Nephron progenitor cell (in vitro differentiated cells): ENCODE data around the gene ONECUT1.

ENCODE experiments used
- DNase-seq: peaks from one replicate; pipeline ENCODE4 v3.0.0; 2021
- H3K27ac Mint-ChIP-seq: 2 replicates; pipeline ENCODE4 v1.8.0; 2021; ENCODE audit warnings: mild to moderate bottlenecking, moderate library complexity, mixed read lengths
- H3K27me3 Mint-ChIP-seq: 2 replicates; pipeline ENCODE4 v1.8.0; 2021; ENCODE audit warnings: mild to moderate bottlenecking, low read depth, mixed read lengths; ENCODE audit not compliant: poor library complexity
- H3K36me3 Mint-ChIP-seq: 2 replicates; pipeline ENCODE4 v1.8.0; 2021; ENCODE audit warnings: low read depth, mixed read lengths
- H3K4me1 Mint-ChIP-seq: 2 replicates; pipeline ENCODE4 v1.8.0; 2021; ENCODE audit warnings: mixed read lengths
- H3K4me3 Mint-ChIP-seq: 2 replicates; pipeline ENCODE4 v1.8.0; 2021; ENCODE audit warnings: mild to moderate bottlenecking, moderate library complexity, mixed read lengths
- H3K9me3 Mint-ChIP-seq: 2 replicates; pipeline ENCODE4 v1.8.0; 2021; ENCODE audit warnings: mild to moderate bottlenecking, moderate library complexity, mixed read lengths
- TF ChIP-seq, protein P1 (sequence below): fragments of 200-600 bp; sonication (generic); IDR thresholded peaks from 2 replicates; pipeline ENCODE4 v1.5.0; 2021; ENCODE audit warnings: antibody characterized with exemption

Gene ONECUT1

DNA sequence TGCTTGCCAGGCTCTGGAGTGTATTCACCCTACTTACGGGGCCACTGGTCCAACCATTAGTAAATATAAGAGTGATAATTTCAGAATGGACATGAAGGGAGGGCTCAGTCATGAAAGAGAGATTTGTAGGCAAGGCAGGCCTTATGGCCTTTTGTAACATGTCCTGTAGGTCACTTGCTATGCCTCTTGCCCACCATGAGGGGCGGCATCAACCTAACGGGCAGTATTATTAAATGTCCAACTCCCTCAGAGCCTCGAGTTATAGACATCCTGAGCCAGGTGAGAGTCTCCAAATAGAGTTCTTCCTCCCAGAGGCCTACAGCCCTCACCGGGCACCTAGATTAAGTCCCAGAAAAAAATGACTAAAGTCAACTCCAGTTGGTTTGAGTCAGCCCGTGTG, 30.2 kb downstream of the ONECUT1 start:
- Mint-ChIP-seq H3K36me3 (no peaks in the 10 kb centered on the region), H3K4me1 (peaks cover under 1% of the 10 kb centered on the region), H3K27me3 (peaks cover 11% of the 10 kb centered on the region), H3K27ac (no peak overlapping the region), H3K4me3 (no peak overlapping the region), H3K9me3 (no peaks in the 10 kb centered on the region)
- TF ChIP-seq, protein P1, sequence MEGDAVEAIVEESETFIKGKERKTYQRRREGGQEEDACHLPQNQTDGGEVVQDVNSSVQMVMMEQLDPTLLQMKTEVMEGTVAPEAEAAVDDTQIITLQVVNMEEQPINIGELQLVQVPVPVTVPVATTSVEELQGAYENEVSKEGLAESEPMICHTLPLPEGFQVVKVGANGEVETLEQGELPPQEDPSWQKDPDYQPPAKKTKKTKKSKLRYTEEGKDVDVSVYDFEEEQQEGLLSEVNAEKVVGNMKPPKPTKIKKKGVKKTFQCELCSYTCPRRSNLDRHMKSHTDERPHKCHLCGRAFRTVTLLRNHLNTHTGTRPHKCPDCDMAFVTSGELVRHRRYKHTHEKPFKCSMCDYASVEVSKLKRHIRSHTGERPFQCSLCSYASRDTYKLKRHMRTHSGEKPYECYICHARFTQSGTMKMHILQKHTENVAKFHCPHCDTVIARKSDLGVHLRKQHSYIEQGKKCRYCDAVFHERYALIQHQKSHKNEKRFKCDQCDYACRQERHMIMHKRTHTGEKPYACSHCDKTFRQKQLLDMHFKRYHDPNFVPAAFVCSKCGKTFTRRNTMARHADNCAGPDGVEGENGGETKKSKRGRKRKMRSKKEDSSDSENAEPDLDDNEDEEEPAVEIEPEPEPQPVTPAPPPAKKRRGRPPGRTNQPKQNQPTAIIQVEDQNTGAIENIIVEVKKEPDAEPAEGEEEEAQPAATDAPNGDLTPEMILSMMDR, result no peak
- no peak for DNase-seq

- Mint-ChIP-seq H3K9me3 (no peaks in the 10 kb centered on the region), H3K36me3 (no peaks in the 10 kb centered on the region), H3K27ac (no peak overlapping the region), H3K27me3 (peaks cover 9% of the 10 kb centered on the region), H3K4me1 (no peaks in the 10 kb centered on the region), H3K4me3 (no peak overlapping the region)
- no peak for DNase-seq
- TF ChIP-seq, protein P1, result no peak
These were observed 32.6 kb downstream of the ONECUT1 start for GRCh38 chr15:52757496-52757895.

GRCh38 chr15:52751522-52751921, 38.6 kb downstream of the ONECUT1 start:
- TF ChIP-seq, protein P1, result no peak
- no peaks in the 10 kb centered on the region for H3K36me3 Mint-ChIP-seq
- H3K4me1 Mint-ChIP-seq, result no peaks in the 10 kb centered on the region
- H3K4me3 Mint-ChIP-seq, result no peak overlapping the region
- DNase-seq, result no peak
- peaks cover 7% of the 10 kb centered on the region for H3K27me3 Mint-ChIP-seq
- H3K9me3 Mint-ChIP-seq, result no peaks in the 10 kb centered on the region
- no peak overlapping the region for H3K27ac Mint-ChIP-seq

DNA sequence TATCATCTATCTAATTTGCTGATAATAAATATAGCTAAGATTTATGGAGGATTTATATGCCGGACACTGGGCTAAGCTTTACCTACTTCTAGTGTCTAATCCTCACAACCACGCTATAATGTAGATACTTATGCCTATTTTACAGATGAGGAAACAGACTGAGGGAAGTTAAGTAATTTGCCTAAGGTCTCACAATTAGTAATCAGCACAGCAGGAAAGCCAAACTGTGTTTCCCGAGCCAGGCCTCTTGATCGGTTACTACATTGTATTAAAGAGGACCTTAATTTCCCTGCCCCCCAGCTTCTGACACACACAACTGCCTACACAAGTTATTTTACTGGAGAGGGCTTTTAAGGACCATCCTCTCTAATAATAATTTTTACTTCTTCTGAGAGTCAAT, 40.9 kb downstream of the ONECUT1 start:
- Mint-ChIP-seq H3K4me1 (peaks cover 10% of the 10 kb centered on the region), H3K9me3 (peaks cover 3% of the 10 kb centered on the region), H3K27ac (no peak overlapping the region), H3K36me3 (no peaks in the 10 kb centered on the region), H3K27me3 (peaks cover 23% of the 10 kb centered on the region), H3K4me3 (no peak overlapping the region)
- TF ChIP-seq, protein P1, result no peak
- DNase-seq, result no peak

- peaks cover 22% of the 10 kb centered on the region for H3K27me3 Mint-ChIP-seq
- peaks cover 3% of the 10 kb centered on the region for H3K9me3 Mint-ChIP-seq
- TF ChIP-seq, protein P1, result no peak
- no peak overlapping the region for H3K27ac Mint-ChIP-seq
- H3K36me3 Mint-ChIP-seq, result no peaks in the 10 kb centered on the region
- no peak for DNase-seq
- no peak overlapping the region for H3K4me3 Mint-ChIP-seq
- peaks cover 10% of the 10 kb centered on the region for H3K4me1 Mint-ChIP-seq
These were observed 43.9 kb downstream of the ONECUT1 start for GRCh38 chr15:52746162-52746757.
